Measurements from ENCODE around the gene RPL35. TPM values are rescaled to one million over a fixed set of nuclear protein-coding genes. Genes with fewer than 3 reads are reported as not detected.

Gene RPL35
- total and polyA plus RNA-seq, 2 of the 8 experiments (the other 6 are each of a cell fraction or from before 2014, with no cell fraction given) = 1,831 to 2,448 TPM

GRCh38 chr9:124853605-124854143 is 8.1 kb downstream of the RPL35 start (continued):
- TF ChIP-seq CTCF (IDR thresholded peaks at IDR 0.05; ENCODE audit: control extremely low read depth in 1 of 3, insufficient read depth in 1 of 3, low read depth in 1 of 3, low read length in 3 of 3) = no peak
- no peak for TF ChIP-seq POLR2A (IDR thresholded peaks at IDR 0.05; ENCODE audit: control extremely low read depth in 1 of 2, low read depth in 2 of 2, low read length in 2 of 2)
